Right lobe of liver (tissue), 4 donors: ENCODE data around the gene SLC2A5.

Source experiments
- POLR2A ChIP-seq: fragments of 450-650 bp; IDR thresholded peaks from one replicate; pipeline ENCODE4 v1.6.1; 2017; ENCODE audit warnings: antibody characterized with exemption, mild to moderate bottlenecking
- TF ChIP-seq, protein P1 (sequence below), 4 donors: fragments of 200-600 bp in 3 of 4; fragments of 450-650 bp in 1 of 4; IDR thresholded peaks; one replicate each; pipeline versions ENCODE4 v1.5.1 to v1.8.0; 2016 to 2022; ENCODE audit warnings: antibody characterized with exemption in 4 of 4, mild to moderate bottlenecking in 2 of 4
- donor health status: DM: no; HTN: no; CAD: no.
- donor health status: DM: no; HTN: no; CAD: no.
- donor health status: DM: no; HTN: yes; CAD: no.

DNA sequence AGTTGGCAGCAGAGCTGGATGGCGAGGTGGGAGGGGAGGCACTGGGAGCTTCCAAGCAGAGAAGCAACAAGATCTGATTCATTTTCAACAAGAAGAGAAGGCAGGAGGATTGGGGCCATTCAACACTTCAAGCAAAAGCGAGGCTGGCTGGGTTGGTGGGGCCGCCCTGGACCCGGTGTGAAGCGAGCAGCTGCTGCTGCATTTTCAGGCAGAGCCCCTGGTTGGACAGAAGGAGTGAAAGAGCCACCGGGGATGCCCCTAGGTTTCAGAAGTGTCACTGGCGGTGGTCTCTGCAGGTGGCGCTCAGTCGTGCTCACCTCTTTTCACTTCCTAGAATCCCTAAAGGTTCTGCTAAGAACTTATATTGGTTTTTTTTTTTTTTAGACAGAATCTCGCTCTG is 61.2 kb downstream of the SLC2A5 start:
- TF ChIP-seq, protein P1, sequence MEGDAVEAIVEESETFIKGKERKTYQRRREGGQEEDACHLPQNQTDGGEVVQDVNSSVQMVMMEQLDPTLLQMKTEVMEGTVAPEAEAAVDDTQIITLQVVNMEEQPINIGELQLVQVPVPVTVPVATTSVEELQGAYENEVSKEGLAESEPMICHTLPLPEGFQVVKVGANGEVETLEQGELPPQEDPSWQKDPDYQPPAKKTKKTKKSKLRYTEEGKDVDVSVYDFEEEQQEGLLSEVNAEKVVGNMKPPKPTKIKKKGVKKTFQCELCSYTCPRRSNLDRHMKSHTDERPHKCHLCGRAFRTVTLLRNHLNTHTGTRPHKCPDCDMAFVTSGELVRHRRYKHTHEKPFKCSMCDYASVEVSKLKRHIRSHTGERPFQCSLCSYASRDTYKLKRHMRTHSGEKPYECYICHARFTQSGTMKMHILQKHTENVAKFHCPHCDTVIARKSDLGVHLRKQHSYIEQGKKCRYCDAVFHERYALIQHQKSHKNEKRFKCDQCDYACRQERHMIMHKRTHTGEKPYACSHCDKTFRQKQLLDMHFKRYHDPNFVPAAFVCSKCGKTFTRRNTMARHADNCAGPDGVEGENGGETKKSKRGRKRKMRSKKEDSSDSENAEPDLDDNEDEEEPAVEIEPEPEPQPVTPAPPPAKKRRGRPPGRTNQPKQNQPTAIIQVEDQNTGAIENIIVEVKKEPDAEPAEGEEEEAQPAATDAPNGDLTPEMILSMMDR (IDR thresholded peaks at IDR 0.05): no peak
- TF ChIP-seq POLR2A: no peak
